ENCODE measurements around the gene SERPINB2.

The SERPINB2 gene

GRCh38 chr18:63892566-63892965, 5.1 kb downstream of the SERPINB2 start:
- no peak overlapping the region for H3K4me3 ChIP-seq (ENCODE audit: low read depth, low read length)
- no peak for DNase-seq (ENCODE audit: low read depth)
- no peak for TF ChIP-seq CTCF (IDR thresholded peaks at IDR 0.05; ENCODE audit: low read depth, low read length, missing control alignments)
- in situ Hi-C loops (cut with HindIII; ENCODE audit: low sequenced_read_pairs): no loop called here

- in situ Hi-C loops (cut with HindIII; ENCODE audit: low sequenced_read_pairs): no loop called here
- no peak for TF ChIP-seq CTCF (IDR thresholded peaks at IDR 0.05; ENCODE audit: low read depth, low read length, missing control alignments)
- H3K4me3 ChIP-seq (ENCODE audit: low read depth, low read length): no peak overlapping the region
- DNase-seq (ENCODE audit: low read depth): no peak
Observed at GRCh38 chr18:63894106-63894772, 6.7 kb downstream of the SERPINB2 start.

- H3K4me3 ChIP-seq (ENCODE audit: low read depth, low read length): no peak overlapping the region
- in situ Hi-C loops (cut with HindIII; ENCODE audit: low sequenced_read_pairs): no loop called here
- no peak for TF ChIP-seq CTCF (IDR thresholded peaks at IDR 0.05; ENCODE audit: low read depth, low read length, missing control alignments)
- no peak for DNase-seq (ENCODE audit: low read depth)
Observed at GRCh38 chr18:63895190-63895589, 7.7 kb downstream of the SERPINB2 start.

GRCh38 chr18:63897072-63897471, 9.6 kb downstream of the SERPINB2 start:
- in situ Hi-C loops (cut with HindIII; ENCODE audit: low sequenced_read_pairs): no loop called here
- DNase-seq (ENCODE audit: low read depth): no peak
- no peak overlapping the region for H3K4me3 ChIP-seq (ENCODE audit: low read depth, low read length)
- TF ChIP-seq CTCF (IDR thresholded peaks at IDR 0.05; ENCODE audit: low read depth, low read length, missing control alignments): no peak

GRCh38 chr18:63899206-63899605, 11.7 kb downstream of the SERPINB2 start:
- DNase-seq (ENCODE audit: low read depth): no peak
- in situ Hi-C loops (cut with HindIII; ENCODE audit: low sequenced_read_pairs): no loop called here
- TF ChIP-seq CTCF (IDR thresholded peaks at IDR 0.05; ENCODE audit: low read depth, low read length, missing control alignments): no peak
- no peak overlapping the region for H3K4me3 ChIP-seq (ENCODE audit: low read depth, low read length)

- no peak overlapping the region for H3K4me3 ChIP-seq (ENCODE audit: low read depth, low read length)
- no peak for TF ChIP-seq CTCF (IDR thresholded peaks at IDR 0.05; ENCODE audit: low read depth, low read length, missing control alignments)
- in situ Hi-C loops (cut with HindIII; ENCODE audit: low sequenced_read_pairs): no loop called here
- DNase-seq (ENCODE audit: low read depth): no peak
Observed at GRCh38 chr18:63903851-63904570, 16.5 kb downstream of the SERPINB2 start.

All from astrocyte of the cerebellum (primary cell).